Loucy (cell line): ENCODE data around the gene CYP4F3.

ENCODE experiments used
- EZH2phosphoT487 ChIP-seq: fragments of 200-600 bp; IDR thresholded peaks from 2 replicates; pipeline ENCODE4 v1.6.1; 2018; ENCODE audit warnings: antibody characterized with exemption, mild to moderate bottlenecking, moderate library complexity, borderline replicate concordance
- TF ChIP-seq, protein P1 (sequence below): fragments of 200-600 bp; sonication (generic); conservative IDR thresholded peaks from 2 replicates; pipeline ENCODE4 v1.5.1; 2014; ENCODE audit warnings: mild to moderate bottlenecking, antibody characterized with exemption, low read length

DNA sequence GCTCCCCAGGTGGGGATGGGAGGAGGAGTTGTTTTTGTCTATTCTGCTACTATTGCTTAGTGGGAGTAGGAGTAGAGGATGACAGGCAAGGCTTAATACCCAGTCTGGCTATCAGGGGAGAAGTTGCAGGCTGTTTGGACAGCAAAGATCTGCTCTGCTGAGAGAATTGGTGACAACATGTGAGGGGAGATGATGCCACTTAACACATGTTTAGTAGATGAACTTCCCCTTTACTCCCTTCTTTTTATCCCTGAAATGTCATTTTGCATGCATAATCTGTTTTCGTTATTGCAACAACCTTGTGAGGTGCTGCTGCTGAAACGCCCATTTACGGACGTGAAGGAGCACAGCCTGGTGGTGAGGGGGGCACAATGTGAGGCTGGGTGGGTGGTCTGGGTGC is 29.2 kb downstream of the CYP4F3 start:
- TF ChIP-seq, protein P1, sequence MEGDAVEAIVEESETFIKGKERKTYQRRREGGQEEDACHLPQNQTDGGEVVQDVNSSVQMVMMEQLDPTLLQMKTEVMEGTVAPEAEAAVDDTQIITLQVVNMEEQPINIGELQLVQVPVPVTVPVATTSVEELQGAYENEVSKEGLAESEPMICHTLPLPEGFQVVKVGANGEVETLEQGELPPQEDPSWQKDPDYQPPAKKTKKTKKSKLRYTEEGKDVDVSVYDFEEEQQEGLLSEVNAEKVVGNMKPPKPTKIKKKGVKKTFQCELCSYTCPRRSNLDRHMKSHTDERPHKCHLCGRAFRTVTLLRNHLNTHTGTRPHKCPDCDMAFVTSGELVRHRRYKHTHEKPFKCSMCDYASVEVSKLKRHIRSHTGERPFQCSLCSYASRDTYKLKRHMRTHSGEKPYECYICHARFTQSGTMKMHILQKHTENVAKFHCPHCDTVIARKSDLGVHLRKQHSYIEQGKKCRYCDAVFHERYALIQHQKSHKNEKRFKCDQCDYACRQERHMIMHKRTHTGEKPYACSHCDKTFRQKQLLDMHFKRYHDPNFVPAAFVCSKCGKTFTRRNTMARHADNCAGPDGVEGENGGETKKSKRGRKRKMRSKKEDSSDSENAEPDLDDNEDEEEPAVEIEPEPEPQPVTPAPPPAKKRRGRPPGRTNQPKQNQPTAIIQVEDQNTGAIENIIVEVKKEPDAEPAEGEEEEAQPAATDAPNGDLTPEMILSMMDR, result no peak
- no peak for TF ChIP-seq EZH2phosphoT487
